WTC11 (cell line): Measurements from ENCODE around the gene COL6A6. TPM values are rescaled to one million over a fixed set of nuclear protein-coding genes. Genes with fewer than 3 reads are reported as not detected.
A peak's percentile ranks its signal among the peaks of the same experiment; 100 is the strongest.

Experiments used
- ATAC-seq: fragments of 200-7000 bp; cut with Tn5 transposase; 2 replicates; pipeline ENCODE4 v1.10.0; 2021; ENCODE audit warnings: mild to moderate bottlenecking, moderate library complexity
- CTCF ChIA-PET: fragments of 300-600 bp; sonication (Branson Sonifier 250); formaldehyde crosslinking; loops from one replicate; lab custom pipeline; 2021; ENCODE audit warnings: antibody characterized with exemption; lab: Charles Lee
- POLR2A ChIA-PET: fragments of 350-600 bp; sonication (Branson Sonifier 250); formaldehyde crosslinking; loops from one replicate; lab custom pipeline; 2021; ENCODE audit warnings: antibody characterized with exemption; lab: Charles Lee
- DNase-seq: peaks from one replicate; pipeline ENCODE4 v3.0.0; 2021; ENCODE audit warnings: low spot score
- H3K27ac Mint-ChIP-seq: 2 replicates; pipeline ENCODE4 v1.8.0; 2021; ENCODE audit warnings: mixed read lengths
- H3K27me3 Mint-ChIP-seq: 2 replicates; pipeline ENCODE4 v1.8.0; 2021; ENCODE audit warnings: low read depth, mild to moderate bottlenecking, moderate library complexity, mixed read lengths
- H3K36me3 Mint-ChIP-seq: 2 replicates; pipeline ENCODE4 v1.8.0; 2021; ENCODE audit warnings: mixed read lengths
- H3K4me1 Mint-ChIP-seq: 2 replicates; pipeline ENCODE4 v1.8.0; 2022; ENCODE audit warnings: mixed read lengths
- H3K4me3 Mint-ChIP-seq: 2 replicates; pipeline ENCODE4 v1.8.0; 2021; ENCODE audit warnings: mild to moderate bottlenecking, moderate library complexity, mixed read lengths
- H3K9me3 Mint-ChIP-seq: 2 replicates; pipeline ENCODE4 v1.8.0; 2021; ENCODE audit warnings: mixed read lengths
- ATF1 ChIP-seq: sonication (generic); formaldehyde crosslinking; IDR thresholded peaks from 2 replicates; pipeline ENCODE4 v1.8.1; 2023; ENCODE audit warnings: mild to moderate bottlenecking, moderate library complexity, missing genetic modification reagents
- CREB1 ChIP-seq: sonication (generic); formaldehyde crosslinking; IDR thresholded peaks from 2 replicates; pipeline ENCODE4 v1.8.0; 2023; ENCODE audit warnings: mild to moderate bottlenecking, missing genetic modification reagents
- ESRRA ChIP-seq: sonication (generic); formaldehyde crosslinking; IDR thresholded peaks from 2 replicates; pipeline ENCODE4 v1.8.1; 2022; ENCODE audit warnings: mild to moderate bottlenecking, missing genetic modification reagents, borderline replicate concordance
- FOXJ3 ChIP-seq: sonication (generic); formaldehyde crosslinking; IDR thresholded peaks from 2 replicates; pipeline ENCODE4 v1.9.0; 2021; ENCODE audit warnings: missing genetic modification reagents, mild to moderate bottlenecking, borderline replicate concordance
- GRHL2 ChIP-seq: fragments of 250-450 bp; sonication (Bioruptor Pico); IDR thresholded peaks from 2 replicates; pipeline ENCODE4 v1.8.0; 2022; ENCODE audit warnings: mild to moderate bottlenecking, moderate library complexity; ENCODE audit not compliant: insufficient replicate concordance, severe bottlenecking
- HMGA2 ChIP-seq: fragments of 250-450 bp; sonication (Bioruptor Pico); IDR thresholded peaks from 2 replicates; pipeline ENCODE4 v1.4.0; 2021; ENCODE audit warnings: mild to moderate bottlenecking, moderate library complexity
- IRF2 ChIP-seq: sonication (generic); formaldehyde crosslinking; IDR thresholded peaks from 2 replicates; pipeline ENCODE4 v1.8.0; 2022; ENCODE audit warnings: low read depth, missing genetic modification reagents, borderline replicate concordance
- NR1H2 ChIP-seq: sonication (generic); formaldehyde crosslinking; IDR thresholded peaks from 2 replicates; pipeline ENCODE4 v1.9.0; 2021; ENCODE audit warnings: mild to moderate bottlenecking, moderate library complexity, missing genetic modification reagents
- NR2C2 ChIP-seq: sonication (generic); formaldehyde crosslinking; IDR thresholded peaks from 2 replicates; pipeline ENCODE4 v1.8.0; 2022; ENCODE audit warnings: mild to moderate bottlenecking, missing genetic modification reagents
- OVOL2 ChIP-seq: fragments of 250-450 bp; sonication (Bioruptor Pico); IDR thresholded peaks from 2 replicates; pipeline ENCODE4 v1.9.0; 2021; ENCODE audit warnings: mild to moderate bottlenecking, borderline replicate concordance
- RELA ChIP-seq: sonication (generic); formaldehyde crosslinking; IDR thresholded peaks from 2 replicates; pipeline ENCODE4 v1.8.1; 2022; ENCODE audit warnings: missing genetic modification reagents, mild to moderate bottlenecking, borderline replicate concordance
- TP53 ChIP-seq: sonication (generic); formaldehyde crosslinking; IDR thresholded peaks from 2 replicates; pipeline ENCODE4 v1.8.1; 2023; ENCODE audit warnings: mild to moderate bottlenecking, missing genetic modification reagents
- ZNF219 ChIP-seq: sonication (generic); formaldehyde crosslinking; IDR thresholded peaks from 2 replicates; pipeline ENCODE4 v1.8.0; 2023; ENCODE audit warnings: missing genetic modification reagents, mild to moderate bottlenecking, borderline replicate concordance
- total RNA-seq: library from RNA; stranded (reverse); gene quantifications from 3 replicates; pipeline ENCODE4 v1.2.3, GENCODE V29; 2021
- TF ChIP-seq, protein P1 (sequence below): fragments of 200-600 bp; IDR thresholded peaks from 2 replicates; pipeline ENCODE4 v1.8.0; 2022; ENCODE audit warnings: antibody characterized with exemption
- TF ChIP-seq, protein P2 (sequence below): sonication (generic); formaldehyde crosslinking; IDR thresholded peaks from 2 replicates; pipeline ENCODE4 v1.8.1; 2022; ENCODE audit warnings: mild to moderate bottlenecking, moderate library complexity, missing genetic modification reagents
- TF ChIP-seq, protein P3 (sequence below): sonication (generic); formaldehyde crosslinking; IDR thresholded peaks from 2 replicates; pipeline ENCODE4 v1.8.1; 2023; ENCODE audit warnings: mild to moderate bottlenecking, missing genetic modification reagents, moderate library complexity
- TF ChIP-seq, protein P4 (sequence below): sonication (generic); formaldehyde crosslinking; IDR thresholded peaks from 2 replicates; pipeline ENCODE4 v1.8.0; 2022; ENCODE audit warnings: mild to moderate bottlenecking, missing genetic modification reagents
- TF ChIP-seq, protein P5 (sequence below): sonication (generic); formaldehyde crosslinking; IDR thresholded peaks from 2 replicates; pipeline ENCODE4 v1.8.1; 2022; ENCODE audit warnings: missing genetic modification reagents, borderline replicate concordance

Gene COL6A6
- total RNA-seq, 1 experiment from 2014 or later, result 0.09 TPM

DNA sequence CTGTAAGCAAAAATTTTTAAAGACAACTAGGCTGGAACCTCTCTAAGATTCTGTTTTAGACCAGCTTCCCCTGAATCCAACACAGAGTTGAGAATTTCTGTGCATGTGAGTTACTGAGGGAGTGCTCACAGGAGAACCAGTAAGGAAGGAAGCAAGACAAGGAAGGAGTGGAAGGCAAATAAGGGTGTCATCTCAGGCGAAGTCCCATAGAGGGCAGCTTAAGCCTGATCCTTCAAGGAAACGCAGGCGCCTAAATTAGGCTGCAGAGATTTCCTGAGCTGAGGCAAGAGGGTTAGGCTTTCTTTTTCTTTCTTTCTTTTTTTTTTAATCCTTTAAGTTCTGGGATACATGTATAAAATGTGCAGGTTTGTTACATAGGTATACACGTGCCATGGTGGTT is 36.2 kb upstream of the COL6A6 start:
- DNase-seq, result peak; percentile 53
- Mint-ChIP-seq H3K27me3 (no peaks in the 10 kb centered on the region), H3K9me3 (peaks cover 13% of the 10 kb centered on the region), H3K4me1 (no peaks in the 10 kb centered on the region), H3K4me3 (no peak overlapping the region), H3K27ac (no peak overlapping the region), H3K36me3 (no peaks in the 10 kb centered on the region)
- peak; percentile 98 for ATAC-seq
- TF ChIP-seq TP53 (CRISPR knock-in tag), result no peak
- TF ChIP-seq, protein P1, sequence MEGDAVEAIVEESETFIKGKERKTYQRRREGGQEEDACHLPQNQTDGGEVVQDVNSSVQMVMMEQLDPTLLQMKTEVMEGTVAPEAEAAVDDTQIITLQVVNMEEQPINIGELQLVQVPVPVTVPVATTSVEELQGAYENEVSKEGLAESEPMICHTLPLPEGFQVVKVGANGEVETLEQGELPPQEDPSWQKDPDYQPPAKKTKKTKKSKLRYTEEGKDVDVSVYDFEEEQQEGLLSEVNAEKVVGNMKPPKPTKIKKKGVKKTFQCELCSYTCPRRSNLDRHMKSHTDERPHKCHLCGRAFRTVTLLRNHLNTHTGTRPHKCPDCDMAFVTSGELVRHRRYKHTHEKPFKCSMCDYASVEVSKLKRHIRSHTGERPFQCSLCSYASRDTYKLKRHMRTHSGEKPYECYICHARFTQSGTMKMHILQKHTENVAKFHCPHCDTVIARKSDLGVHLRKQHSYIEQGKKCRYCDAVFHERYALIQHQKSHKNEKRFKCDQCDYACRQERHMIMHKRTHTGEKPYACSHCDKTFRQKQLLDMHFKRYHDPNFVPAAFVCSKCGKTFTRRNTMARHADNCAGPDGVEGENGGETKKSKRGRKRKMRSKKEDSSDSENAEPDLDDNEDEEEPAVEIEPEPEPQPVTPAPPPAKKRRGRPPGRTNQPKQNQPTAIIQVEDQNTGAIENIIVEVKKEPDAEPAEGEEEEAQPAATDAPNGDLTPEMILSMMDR, result peak; percentile 36; the same call in 1 of the 2 replicates
- POLR2A ChIA-PET, result no interaction called here
- CTCF ChIA-PET, result interaction anchor here (0.6 to 2.5 kb wide), 12 partner anchors 9 to 420 kb away, joined by 3 to 22 read pairs (median 3); partner anchors contain the start of gene COL6A5

DNA sequence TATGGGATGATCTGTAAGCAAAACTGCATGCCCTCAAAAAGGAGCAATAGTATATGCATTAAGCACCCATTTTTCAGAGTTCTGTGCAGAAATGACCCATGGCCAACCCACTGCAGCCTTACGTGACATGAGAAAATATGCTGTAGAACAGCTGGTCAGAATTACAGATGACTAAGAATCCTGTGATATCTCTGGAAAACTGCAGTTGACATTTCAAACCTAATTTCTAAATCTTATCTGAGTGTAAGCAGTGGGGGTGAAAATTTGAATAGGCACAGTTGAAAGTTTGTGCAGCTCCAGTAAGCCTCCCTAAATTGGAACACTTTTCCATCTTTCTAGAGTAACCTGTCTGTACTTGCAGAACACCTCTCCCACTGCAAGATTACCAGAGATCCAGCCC is 28.7 kb upstream of the COL6A6 start:
- TF ChIP-seq ZNF219 (no peak), IRF2 (no peak), NR2C2 (CRISPR knock-in tag) (no peak), OVOL2 (no peak), CREB1 (CRISPR knock-in tag) (no peak), RELA (no peak), FOXJ3 (CRISPR knock-in tag) (no peak), GRHL2 (CRISPR knock-in tag) (no peak), ESRRA (CRISPR knock-in tag) (no peak), NR1H2 (CRISPR knock-in tag) (no peak), ATF1 (CRISPR knock-in tag) (no peak), HMGA2 (no peak)
- TF ChIP-seq, protein P2, sequence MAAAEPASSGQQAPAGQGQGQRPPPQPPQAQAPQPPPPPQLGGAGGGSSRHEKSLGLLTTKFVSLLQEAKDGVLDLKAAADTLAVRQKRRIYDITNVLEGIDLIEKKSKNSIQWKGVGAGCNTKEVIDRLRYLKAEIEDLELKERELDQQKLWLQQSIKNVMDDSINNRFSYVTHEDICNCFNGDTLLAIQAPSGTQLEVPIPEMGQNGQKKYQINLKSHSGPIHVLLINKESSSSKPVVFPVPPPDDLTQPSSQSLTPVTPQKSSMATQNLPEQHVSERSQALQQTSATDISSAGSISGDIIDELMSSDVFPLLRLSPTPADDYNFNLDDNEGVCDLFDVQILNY (CRISPR knock-in tag), result no peak
- TF ChIP-seq, protein P3, sequence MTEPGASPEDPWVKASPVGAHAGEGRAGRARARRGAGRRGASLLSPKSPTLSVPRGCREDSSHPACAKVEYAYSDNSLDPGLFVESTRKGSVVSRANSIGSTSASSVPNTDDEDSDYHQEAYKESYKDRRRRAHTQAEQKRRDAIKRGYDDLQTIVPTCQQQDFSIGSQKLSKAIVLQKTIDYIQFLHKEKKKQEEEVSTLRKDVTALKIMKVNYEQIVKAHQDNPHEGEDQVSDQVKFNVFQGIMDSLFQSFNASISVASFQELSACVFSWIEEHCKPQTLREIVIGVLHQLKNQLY (CRISPR knock-in tag), result no peak
- TF ChIP-seq, protein P4, sequence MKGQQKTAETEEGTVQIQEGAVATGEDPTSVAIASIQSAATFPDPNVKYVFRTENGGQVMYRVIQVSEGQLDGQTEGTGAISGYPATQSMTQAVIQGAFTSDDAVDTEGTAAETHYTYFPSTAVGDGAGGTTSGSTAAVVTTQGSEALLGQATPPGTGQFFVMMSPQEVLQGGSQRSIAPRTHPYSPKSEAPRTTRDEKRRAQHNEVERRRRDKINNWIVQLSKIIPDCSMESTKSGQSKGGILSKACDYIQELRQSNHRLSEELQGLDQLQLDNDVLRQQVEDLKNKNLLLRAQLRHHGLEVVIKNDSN (CRISPR knock-in tag), result no peak
- TF ChIP-seq, protein P5, sequence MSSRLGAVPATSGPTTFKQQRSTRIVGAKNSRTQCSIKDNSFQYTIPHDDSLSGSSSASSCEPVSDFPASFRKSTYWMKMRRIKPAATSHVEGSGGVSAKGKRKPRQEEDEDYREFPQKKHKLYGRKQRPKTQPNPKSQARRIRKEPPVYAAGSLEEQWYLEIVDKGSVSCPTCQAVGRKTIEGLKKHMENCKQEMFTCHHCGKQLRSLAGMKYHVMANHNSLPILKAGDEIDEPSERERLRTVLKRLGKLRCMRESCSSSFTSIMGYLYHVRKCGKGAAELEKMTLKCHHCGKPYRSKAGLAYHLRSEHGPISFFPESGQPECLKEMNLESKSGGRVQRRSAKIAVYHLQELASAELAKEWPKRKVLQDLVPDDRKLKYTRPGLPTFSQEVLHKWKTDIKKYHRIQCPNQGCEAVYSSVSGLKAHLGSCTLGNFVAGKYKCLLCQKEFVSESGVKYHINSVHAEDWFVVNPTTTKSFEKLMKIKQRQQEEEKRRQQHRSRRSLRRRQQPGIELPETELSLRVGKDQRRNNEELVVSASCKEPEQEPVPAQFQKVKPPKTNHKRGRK (CRISPR knock-in tag), result no peak
- no peak for DNase-seq
- no peaks in the 10 kb centered on the region for H3K9me3 Mint-ChIP-seq
- H3K4me3 Mint-ChIP-seq, result no peak overlapping the region
- ChIA-PET CTCF (no interaction called here), POLR2A (no interaction called here)
- H3K27me3 Mint-ChIP-seq, result no peaks in the 10 kb centered on the region
- no peaks in the 10 kb centered on the region for H3K36me3 Mint-ChIP-seq
- H3K27ac Mint-ChIP-seq, result no peak overlapping the region
- peaks cover 13% of the 10 kb centered on the region for H3K4me1 Mint-ChIP-seq
- no peak for ATAC-seq
